ENCODE data around the gene DPP10.

- TF ChIP-seq EZH2phosphoT487 (IDR thresholded peaks at IDR 0.05; ENCODE audit: borderline replicate concordance, low read length) (no peak), CTCF (conservative IDR thresholded peaks at IDR 0.05; ENCODE audit: low read depth, low read length) (no peak)
Observed at GRCh38 chr2:115413791-115414190, 971.4 kb downstream of the DPP10 start.

All from PC-3 (cell line).